Islet of Langerhans (tissue), 1 donor: ENCODE data around the gene HUNK.
A peak's percentile ranks its signal among the peaks of the same experiment; 100 is the strongest.
"Not testable (repeated sequence)": the region's sequence is repeated elsewhere in the genome, so short reads cannot be mapped to it uniquely, and the experiment has no call there.

Source experiments
- FAIRE-seq: peaks from one replicate; lab custom pipeline; 2011; peaks lifted over from hg19 to GRCh38; lab: Jason Lieb, UNC

Gene HUNK

DNA sequence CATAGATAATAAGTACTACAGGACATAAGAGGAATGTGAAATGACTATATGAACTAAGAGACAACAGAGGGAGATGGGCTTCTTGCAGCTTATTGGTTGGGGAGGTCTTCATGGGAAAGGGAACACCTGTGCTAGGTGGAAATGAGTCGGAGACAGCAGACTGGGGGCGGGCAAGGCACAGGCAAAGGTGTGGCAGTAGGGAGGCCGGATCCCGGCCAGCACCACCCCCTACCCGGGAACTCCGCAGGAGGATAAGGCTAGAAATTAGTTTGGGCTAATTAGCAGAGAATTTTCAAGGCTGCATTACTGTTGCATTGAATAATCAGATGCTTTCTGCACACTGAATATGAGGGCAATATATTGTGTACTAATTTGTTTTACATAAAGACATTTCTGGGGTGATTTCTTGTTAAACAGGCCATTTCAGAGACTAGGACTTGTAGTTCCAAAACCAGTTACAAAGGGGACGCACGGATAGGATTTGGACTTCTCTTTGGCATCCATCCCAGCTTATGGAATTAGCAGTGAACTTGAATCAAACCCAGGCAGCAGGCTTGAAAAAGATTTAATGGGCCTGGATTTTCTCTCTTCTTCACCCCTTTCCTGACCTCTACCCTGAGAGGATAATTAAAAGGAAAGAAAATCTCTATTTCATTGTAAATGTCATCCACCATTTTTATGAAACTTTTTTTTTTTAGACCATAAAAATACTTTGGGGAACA lies 2.2 kb upstream of the HUNK start:
- FAIRE-seq = no peak

DNA sequence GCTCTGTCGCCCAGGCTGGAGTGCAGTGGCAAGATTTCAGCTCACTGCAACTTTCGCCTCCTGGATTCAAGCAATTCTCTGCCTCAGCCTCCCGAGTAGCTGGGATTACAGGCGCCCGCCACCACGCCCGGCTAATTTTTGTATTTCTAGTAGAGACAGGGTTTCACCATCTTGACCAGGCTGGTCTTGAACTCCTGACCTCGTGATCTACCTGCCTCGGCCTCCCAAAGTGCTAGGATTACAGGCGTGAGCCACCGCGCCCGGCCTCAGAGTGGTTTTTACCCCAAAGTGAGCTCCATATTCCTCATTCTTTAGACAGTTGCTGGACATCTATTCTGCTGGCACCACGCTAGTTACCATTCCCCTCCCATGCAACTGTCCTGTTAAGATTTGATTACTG lies 1.4 kb upstream of the HUNK start:
- FAIRE-seq = not testable (repeated sequence)

DNA sequence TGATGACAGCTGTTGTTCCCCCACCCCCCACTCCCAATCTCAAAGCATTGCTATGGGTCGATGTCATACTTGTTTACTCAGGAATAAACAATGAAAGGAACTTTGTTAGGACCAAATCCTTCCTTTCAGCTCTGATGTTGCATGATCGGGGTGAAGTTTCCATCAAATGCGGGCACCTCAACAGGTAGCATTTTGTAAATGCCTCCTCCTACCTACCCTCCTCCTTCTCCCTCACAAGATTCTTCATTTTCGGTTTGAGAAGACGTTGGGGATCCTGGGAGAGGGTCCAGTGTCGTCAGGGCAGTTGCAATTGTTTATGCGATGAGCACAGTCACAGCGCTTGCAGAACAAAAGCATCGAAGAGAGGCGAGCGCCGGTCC lies 758 bp upstream of the HUNK start:
- FAIRE-seq = no peak

DNA sequence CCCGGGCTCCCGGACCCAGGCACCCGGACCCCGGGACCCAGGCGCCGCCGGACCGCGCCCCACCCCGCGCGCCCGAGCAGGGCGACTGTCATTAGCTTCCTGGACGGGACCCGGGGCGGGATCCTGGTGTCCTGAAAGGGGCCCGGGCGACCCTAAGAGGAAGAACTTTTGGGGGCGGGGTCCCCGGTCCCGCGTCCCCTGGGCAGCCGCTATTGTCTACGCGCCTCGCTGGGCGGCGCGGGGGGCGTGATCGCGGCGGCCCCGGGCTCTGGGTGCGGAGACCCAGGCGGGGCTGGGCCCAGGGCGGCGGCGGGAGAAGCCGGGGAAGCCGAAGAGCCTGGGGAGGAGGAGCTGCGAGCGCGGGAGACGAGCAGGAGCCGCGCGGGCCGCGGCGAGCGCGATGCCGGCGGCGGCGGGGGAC lies 465 bp downstream of the HUNK start:
- no peak for FAIRE-seq

DNA sequence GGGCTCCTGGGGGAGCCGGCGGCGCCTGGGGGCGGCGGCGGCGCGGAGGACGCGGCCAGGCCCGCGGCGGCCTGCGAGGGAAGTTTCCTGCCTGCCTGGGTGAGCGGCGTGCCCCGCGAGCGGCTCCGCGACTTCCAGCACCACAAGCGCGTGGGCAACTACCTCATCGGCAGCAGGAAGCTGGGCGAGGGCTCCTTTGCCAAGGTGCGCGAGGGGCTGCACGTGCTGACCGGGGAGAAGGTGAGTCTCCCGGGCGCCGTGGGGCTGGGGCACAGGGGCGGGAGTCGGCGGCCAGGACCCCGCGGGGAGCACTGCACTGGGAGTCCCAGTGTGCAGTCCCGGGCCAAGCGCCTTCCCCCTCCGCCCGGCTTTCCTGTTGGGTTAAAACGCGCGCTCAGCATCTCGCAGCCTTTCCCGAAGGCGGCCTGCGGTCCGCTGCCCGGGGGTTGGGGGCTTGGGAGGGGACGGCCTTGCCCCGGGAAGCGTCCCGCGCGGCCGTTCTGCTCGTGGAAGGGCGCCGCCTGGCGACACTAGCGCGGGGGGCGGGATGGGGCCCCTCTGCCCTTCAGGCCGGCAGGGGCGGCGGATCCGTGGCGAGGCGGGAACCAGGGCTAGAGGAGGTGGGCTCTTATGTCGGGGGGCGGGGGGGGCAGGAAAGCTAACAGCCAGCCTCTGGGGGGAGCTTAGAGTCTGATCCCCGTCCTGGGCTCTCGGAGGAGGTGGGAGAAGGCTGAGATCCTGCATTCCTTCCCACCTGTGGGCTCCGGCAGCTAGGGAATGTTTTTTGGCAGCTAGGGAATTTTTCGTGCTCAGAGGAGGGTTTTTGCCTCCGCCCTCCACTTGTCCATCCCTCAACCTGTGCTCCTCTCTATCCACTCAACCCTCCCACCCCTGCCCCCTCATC lies 1.1 kb downstream of the HUNK start:
- no peak for FAIRE-seq

DNA sequence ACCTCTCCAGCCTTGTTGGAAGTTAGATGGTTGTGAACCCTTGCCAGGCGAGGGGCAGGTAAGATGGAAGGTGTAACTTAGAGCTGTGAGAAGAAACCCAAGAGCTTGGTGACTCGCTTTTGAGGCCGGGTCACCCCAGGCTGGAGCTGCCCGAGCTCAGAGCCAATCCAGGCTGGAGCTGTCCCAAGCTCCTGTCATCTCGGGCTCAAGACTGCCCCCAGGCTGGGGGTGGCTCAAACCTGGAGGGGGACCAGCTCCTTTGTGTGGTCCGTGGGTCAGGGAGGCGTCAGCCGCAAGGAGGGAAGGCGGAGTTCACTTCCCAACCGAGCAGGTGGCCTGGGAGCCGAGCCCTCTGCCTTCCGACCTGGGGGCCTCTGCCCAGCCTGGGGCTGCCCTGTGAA lies 2.0 kb downstream of the HUNK start:
- no peak for FAIRE-seq

DNA sequence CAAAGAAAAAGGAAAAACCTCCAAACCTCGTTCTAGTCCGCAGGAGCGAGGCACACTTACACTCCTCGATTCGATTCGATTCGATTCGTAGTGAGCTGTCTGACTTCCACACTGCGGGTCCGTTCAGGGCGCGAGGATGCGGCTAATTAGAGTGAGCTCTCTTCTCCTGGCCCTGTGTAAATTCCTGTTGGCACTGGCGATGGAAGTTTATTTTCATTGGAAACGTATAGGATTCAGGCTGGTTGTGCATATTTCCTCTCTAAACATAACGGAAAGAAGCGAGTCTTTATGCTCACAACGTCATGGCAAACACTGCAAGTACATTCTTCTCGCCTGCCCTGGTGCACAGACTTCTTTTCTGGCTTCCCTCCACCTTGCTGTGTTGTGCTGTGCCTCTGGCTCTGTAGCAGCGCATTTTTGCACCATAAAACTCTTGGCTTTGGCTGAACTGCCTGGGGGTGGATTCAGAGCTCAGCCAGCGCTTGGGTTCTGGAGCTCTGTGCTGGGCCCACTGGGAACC lies 2.7 kb downstream of the HUNK start:
- FAIRE-seq = no peak

DNA sequence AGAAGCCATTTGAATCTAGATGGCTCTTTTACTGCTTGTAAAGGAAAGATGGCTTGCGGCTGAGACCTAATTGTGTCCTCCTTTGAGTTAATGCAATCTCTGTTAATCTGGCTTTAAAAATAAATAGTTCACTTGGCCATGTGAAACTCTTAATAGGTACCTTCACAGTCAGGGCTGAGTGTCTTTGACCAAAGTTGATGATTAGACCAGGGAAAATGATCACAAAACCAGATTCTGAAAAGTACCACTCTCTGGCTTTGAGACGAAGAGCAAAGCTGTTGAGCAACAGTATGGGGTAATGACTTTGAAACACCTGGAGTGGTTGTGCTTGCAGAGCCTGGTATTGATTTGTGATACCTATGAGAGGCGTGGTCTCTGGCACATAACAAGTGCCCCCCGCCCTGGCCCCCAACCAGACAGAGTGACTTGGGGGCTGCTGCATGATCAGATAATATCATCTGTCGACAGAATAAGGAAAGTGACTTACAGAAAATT lies 4.7 kb downstream of the HUNK start:
- FAIRE-seq = no peak

DNA sequence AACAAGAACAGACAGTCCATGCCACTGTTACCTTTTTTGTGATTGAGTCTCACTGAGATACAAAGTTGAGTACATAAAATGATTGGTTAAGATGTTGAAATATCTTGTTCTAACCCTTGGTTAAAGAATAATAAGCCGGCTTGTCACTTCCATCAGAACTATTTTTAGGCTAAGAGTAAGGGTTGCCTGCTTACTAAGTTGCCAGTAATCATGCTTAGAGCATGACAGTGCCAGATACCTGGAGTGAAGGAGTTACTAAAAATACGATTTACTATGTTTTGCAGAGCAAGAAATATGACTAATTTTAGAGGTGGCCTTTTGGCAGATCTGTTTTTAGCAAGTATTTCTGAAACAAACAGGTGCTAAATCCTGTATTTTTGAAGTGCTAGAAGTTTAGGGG lies 6.0 kb downstream of the HUNK start:
- no peak for FAIRE-seq

DNA sequence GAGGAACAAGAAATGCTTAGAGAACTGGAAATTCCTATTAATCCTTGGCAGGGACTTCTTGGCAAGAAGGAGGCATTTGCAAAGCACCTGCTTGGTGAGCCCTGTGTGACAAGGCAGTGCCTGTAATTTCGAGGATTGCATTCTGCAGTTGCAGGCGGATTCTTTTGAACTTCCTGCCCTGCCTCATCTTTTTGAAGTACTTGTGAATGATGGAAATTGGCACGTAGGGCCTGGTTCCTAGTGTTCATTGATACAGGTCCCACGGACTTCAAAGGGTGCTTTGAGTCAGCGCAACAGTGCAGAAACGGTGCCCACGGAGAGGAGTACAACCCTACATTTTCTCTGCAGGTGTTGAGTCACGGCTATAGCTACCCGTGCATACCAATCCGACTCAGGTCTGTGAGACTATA lies 6.4 kb downstream of the HUNK start:
- FAIRE-seq = no peak

DNA sequence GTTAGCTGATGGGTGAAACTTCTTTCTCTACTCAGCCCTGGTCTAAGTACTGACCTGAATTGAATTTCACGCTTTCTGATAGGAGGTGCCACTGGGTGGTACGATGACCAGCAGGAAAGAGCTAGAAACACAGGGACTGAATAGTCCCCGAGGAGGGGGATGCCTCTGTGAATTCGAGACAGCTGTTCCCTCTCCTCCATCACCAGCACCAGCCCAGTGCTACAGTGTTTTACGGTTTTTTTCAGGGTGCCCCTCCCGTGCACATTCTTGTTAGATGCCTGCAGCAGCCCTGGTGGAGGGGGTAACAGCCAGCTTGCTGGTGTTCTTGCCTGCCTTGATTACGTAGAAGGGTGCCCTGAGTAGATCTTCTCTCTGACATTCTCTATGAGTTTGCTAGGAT lies 7.1 kb downstream of the HUNK start:
- no peak for FAIRE-seq

DNA sequence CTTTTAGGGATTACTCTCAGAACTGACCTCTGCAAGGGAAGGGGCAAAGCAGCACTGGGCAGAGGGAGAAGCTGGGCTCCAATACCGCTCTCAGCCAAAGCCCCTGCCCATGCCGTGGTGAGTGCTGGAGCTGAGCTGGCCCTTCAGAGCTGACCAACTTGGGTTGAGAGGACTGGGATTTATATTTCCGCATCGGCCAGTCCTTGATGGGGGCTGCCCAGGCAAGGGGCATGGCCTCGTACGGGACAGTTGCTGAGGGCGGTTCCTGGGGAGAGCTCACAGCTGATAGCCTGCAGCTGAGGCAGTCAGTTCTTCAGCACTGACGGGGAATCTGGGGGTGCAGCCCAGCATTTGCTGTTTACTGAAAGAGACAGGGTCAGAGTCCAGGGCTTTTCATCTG lies 8.0 kb downstream of the HUNK start:
- no peak for FAIRE-seq

DNA sequence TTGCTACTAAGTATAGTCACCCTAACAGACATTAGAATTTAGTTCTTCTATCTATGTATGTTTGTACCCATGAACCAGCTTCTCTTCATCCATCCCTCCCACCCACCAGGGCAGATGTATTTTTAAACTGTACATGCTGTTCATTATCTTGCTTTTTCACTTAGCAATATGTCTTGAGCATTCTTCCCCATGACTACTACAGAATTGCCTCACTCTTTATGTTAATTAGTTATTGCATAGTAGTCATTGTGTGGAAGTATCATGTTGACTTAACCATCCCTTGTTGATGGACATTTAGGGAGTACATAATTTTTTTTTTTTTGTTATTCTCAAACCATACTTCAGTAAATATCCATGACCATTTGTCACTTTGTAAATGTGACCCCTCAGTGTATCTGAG lies 9.9 kb downstream of the HUNK start:
- FAIRE-seq = no peak

DNA sequence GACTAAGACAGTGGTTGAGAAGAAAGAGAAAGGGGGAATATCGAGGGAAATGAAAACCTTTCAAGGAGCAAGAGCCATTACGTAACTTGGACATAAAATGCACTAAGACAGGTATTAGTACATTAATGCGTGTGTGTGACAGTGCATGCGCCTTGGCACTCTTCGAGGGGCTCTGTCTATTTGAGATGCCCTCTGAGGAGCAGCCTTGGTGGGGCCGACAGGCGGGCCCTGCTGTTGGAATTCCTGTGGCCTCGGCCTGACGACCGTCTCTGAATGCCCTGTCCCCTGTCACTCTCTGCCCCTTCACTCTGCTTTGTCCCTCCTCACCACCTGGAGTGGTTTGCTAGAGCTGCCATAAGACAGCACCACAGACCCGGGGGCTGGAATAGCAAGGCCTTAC lies 12.3 kb downstream of the HUNK start:
- FAIRE-seq = no peak

DNA sequence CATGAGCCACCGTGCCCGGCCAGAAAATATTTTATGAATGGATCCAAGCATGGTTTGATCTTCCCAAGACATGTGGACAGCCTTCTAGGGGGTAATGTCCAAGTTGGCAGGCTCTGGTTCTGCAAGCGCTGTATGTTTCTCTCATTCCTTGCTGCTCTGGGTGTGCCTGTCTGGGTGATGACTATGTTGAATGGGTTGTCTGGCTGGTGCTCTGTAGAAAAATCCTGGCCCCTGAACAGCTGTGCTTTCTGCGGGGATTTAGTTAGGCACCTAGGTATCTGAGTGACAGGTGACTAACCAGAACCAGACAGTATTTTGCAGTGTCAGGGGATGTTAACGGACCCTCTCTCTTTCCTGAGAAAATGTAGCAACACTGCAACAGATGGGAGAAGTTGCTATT lies 14.1 kb downstream of the HUNK start:
- no peak for FAIRE-seq

DNA sequence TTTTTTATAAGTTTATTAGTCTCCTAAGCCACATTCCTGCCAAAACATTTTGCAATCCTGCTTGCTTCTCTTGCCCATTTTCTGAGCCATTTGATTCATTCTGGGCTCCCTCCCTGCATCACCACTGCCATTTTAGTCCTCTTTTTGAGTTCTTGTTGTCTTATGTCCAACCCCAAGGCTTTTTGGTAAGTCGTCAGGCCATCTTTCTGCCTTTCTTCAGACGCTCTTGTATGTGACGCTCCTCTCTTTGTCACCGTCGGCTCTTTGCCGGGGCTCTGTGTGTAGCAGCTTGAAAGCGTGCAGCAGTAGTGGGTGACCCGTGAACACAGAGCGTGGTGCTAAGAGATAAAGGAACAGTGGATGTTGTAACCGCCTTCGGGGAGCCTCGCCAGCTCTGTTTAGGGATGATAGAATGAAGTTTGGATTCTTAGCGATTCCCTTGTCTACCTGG lies 14.6 kb downstream of the HUNK start:
- FAIRE-seq = no peak

DNA sequence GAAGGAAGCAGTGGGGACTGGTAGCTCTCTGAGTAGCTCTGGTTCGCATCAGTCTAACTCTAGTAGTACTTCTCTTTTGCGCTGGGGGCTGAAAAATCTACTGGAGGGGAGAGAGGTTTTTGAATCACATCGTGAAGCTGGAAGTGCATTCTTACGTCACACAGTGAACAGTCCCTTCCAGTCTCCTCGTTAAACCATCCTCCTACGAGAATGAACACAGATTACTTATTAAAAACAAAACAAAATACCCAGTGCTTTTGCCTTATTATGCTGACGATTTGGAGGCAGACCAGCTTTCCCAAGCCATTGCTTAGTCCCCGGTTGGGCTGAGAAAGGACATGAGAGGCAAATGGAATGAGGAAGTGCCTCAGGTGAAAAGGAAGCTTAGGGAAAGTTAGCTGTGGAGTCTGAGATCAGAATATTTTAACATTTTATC lies 16.1 kb downstream of the HUNK start:
- peak; percentile 5 for FAIRE-seq

DNA sequence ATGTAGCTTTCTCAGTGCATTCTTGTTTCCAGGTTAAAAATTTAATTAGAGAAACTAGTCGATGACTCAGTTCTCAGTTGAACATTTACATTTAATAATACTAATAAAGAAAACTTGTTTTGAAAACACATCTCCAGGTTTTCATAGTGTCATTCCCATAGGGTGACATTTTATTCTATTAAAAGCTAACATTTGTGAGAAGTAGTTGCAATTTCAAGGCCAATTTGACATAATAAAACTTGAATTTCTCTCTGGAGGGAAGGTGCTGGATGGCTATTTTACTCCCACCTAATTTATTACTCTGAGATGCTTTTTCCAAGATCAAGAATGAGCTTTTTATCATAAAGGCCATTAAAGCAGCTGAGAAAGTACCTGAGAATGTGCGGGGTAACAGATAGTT lies 16.6 kb downstream of the HUNK start:
- FAIRE-seq = no peak

DNA sequence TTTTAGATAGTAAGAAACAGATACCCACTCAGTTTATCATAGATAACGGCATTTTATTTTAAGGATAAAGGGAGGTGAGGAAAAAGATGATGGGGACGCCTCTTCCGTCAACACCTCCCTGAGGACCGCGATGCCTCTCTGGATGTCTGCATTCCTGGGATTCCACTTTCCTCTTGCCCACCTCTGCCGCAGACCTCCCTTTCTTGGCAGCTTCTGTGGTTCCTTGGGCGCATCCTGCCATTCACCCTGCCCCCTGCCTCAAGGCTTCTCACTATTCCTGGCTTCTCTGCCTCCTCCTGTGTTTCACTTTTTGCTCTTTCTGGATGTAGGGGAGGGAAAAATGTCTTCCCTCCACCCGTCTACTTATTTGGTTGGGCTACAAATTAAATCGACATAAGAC lies 19.9 kb downstream of the HUNK start:
- FAIRE-seq = no peak

DNA sequence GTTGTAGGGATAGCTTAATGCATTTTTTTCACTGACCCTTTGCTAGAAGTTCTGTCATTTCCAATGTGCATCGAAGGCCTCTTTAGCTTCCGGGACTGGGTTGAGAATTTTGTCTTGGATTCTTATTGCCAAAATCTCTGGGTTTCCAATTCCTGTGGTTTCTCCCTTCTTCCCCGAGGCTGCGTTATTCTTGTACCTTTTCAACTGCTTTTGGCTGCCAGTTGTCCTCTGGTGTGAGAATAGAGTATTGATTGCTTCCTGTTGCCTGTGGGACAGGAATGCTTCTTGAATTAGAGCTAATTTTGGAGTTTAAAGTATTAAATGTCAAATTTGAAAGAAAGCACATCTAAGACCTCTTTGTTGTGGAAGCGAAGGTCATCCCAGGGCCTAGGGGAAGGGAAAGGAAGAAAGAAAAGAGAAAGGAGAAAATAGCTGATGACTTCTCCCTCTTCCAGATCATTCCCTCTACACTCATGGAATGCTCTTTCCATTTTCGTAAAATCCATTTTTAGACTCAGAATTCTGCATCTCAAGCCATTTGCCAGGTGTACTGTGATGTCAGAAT lies 21.1 kb downstream of the HUNK start:
- no peak for FAIRE-seq

DNA sequence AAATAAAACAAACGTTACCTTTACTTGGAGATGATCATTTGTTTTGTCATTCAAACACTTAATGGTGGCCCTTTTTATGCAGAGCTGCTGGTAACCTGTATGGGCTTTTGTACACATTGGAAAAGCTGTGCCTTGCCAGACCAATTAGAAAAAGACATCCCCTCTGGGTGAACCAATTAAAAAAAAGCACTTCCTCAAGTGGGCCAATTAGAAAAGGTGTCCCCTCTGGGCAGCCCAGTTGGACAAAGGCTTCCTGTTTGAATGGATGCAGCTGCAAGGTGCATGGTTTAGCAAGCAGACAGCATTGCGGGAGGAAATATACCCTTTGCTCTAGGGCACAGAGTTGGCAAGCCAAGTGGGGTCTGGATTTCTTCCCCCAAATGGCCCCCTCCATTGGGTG lies 21.6 kb downstream of the HUNK start:
- FAIRE-seq = no peak

DNA sequence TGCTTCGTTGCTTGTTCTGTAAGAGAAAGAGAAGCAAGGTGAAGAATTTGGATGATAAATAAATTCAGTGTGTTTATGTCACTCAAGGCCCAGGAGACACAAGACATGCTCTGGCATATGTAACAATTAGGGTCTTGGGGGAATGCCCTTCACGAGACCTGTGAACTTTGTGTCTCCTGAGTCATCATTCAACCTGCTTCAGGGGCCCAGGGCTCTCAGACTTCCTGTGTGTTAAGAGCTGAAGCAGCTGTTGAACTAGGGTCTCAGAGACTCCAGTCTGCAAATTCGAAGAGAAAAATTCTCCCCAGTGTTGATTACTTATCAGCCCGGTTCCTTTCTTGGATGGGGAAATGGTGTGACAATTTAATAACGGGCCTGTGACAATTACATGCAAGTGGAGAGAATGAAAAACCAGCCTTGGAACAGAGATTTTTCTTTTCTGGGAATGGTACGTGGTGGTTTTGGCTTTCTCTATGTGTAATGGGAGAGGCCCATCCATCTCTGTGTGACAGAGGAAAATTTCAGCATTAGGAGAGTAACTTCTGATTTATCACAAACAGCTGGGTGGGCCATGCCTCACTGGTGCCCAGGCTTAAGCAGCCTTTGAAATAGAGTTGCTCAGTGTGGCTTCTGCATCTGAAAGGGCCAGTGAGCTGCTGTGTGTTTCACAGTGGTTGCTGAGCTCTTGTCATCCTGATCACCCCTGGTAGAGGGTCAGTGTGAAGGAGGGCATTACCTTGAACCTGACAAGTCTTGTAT lies 22.4 kb downstream of the HUNK start:
- no peak for FAIRE-seq
